Forelimb muscle (tissue), 1 donor: ENCODE data around the gene HTT. TPM values are rescaled to one million over a fixed set of nuclear protein-coding genes. Genes with fewer than 3 reads are reported as not detected.

ENCODE experiments used
- DNase-seq: peaks from one replicate; pipeline ENCODE4 v3.0.0-alpha.2; 2013; ENCODE audit warnings: low read depth
- polyA plus RNA-seq: library from polyadenylated mRNA; unstranded; fragments of 120-200 nt; gene quantifications from one replicate; pipeline ENCODE4 v1.2.1, GENCODE V29; 2013; ENCODE audit not compliant: insufficient read length

Gene HTT
- polyA plus RNA-seq, 1 donor = 21.1 TPM

DNA sequence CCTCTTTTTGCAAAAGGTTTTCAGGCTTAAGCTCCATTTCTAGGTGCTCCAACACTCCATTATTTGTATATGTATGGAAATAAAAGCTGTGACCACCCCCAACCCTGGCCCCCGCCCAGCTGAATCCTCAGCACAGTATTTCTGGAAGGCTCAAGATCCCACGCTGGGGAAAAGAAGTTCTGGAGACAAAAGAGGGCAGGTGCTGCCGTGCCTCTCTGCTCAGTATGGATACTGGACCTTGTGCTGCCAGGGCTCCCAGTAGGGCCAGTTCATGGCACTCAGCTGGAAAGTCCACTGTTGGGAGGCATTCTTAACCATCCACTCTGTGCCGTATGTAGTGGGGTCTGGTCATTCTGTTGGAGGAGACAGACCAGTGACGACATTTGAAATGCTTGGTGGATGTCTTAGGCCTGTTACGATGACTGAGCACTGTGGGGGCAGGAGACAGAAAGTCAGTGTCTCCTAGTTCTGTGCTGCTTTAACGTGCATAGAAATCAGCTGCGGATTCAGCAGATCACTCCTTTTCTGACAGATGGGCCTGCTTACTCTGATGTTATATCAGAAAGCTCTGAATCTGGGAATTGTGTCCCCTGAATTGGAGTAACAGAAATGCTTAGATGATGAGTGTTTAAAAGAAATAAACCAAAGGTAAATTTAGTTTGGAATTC is 126.1 kb downstream of the HTT start:
- no peak for DNase-seq

DNA sequence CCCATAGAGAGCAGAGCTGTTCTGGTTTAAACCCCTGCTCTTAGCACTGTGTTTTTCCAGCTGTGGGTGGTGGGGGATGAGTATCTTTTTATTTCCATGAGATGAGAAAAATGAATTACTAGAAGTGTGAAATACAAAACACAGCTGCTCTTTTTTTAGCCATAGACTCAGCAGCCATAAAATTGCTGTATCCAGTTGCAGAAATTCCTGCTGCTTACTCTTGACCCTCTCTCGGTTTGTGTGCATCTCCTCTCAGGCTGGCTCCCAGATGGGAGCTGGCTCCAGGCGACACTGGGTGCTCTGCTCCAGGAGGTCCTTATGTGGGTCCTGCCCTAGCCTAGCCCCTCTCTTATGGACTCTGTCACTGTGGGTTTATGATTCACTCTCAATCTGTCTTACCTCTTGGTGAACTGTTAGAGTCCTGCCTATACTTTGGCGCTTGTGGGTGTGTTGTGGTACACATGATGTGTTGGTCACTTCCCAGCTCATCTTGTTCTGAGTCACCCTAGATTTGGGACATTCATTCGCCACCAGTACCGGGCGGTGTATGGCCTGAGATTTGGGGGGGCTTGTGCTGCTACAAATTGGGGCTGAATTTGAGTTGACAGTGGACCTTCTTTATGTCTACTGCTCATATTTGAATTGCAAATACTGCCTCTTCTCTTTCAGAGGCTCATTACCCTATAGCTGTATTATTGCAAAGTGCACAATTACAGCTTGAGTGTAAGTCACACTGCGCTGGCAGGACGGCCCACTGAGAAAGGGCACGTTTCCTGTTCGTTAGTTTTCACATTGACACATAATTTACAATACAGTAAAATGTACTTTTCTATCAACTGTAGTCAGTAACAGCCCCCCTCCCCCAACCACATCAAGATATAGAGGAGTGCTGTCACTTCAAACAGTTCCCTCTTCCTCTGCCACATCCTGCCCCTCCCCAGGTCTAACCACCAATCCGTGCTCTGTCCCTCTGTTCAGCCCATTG is 127.5 kb downstream of the HTT start:
- no peak for DNase-seq

DNA sequence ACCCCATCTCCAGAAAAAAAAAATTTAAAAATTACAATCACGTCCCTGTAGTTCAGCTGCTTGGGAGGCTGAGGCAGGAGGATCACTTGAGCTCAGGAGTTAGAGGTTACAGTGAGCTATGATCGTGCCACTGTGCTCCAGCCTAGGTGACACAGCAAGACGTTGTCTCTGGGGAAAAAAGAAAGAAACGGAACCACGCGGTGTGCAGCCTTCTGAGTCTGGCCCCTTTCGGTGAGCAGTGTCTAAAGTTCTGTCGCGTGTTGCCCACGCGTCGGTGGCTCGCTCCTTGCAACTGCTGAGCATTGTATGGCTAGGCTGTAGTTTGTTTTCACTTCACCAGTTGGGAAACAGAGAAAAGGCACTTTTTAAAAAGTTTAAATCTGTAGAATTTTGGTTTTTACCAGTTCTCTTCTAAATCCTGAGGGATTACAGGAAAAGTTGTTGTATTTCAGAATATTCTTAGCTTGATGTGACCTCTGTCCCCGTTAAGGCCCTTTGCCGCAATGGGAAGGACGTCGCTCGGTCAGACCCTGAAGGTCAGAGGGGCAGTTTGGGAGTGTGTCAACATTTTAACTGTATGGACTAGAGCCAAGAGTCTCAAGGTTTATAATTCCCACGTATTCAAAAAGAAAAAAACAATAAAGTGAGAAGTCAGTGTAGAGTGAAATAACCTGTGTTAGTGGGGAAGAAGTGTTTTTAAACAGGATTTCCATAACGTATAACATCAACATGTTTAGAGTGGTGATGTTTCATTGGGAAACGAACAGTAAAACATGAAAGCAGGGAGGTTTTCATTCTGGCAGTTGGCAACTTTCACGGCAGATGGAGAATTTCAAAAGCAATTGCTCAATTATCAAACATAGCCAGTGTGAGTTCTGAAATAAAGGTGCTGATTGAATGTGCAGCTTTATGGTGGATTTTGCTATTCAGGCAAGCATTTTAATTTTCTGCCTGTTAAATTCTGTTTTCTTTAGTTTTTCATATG is 128.6 kb downstream of the HTT start:
- DNase-seq = no peak

DNA sequence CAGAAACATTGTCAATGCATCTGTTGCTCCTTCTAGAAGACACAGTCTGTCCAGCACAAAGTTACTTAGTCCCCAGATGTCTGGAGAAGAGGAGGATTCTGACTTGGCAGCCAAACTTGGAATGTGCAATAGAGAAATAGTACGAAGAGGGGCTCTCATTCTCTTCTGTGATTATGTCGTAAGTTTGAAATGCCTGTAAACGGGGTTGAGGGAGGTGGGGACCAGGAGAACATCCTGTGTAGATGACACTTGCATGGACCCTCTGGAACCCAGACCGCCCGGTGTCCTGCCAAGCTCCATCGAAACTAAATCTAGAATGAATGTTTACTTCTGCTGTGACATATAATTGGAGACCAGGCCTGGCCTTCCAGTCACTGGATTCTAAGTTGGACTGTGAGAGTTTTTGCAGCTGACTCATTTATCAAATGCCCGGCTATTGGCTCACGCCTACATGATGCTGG is 129.5 kb downstream of the HTT start:
- no peak for DNase-seq

DNA sequence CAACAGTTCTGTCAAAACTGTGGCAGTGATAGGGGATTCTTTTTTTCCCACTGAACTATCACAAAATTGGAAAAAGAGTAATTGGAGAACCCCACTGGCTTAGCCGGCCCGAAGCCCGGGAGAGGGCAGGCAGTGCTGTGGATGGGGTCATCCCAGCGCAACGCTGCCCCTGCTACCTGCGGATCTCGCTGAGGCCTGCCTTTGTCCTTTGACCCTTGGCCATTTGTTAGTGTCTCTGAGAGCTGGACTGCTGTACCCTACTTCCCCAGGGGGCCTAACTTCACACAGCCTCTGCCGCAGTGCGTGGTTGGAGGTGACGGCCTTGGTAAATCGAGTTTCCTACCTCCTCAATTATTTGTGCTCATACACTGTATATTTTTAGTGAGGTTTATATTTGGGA is 131.5 kb downstream of the HTT start:
- DNase-seq = no peak

DNA sequence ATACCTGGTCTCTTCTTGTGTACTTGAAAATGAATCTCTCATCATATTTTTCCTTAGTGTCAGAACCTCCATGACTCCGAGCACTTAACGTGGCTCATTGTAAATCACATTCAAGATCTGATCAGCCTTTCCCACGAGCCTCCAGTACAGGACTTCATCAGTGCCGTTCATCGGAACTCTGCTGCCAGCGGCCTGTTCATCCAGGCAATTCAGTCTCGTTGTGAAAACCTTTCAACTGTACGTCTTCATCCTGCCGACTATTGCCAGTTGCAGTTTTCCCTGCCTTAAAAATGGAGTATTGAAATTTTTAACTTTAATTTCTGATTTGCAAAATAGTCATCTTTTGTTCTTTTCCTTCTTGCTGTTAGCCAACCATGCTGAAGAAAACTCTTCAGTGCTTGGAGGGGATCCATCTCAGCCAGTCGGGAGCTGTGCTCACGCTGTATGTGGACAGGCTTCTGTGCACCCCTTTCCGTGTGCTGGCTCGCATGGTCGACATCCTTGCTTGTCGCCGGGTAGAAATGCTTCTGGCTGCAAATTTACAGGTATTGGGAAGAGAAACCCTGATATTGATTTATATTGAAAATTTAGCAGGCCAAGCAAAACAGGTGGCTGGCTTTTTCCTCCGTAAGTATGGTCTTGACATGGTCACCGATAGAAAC is 132.1 kb downstream of the HTT start:
- no peak for DNase-seq

DNA sequence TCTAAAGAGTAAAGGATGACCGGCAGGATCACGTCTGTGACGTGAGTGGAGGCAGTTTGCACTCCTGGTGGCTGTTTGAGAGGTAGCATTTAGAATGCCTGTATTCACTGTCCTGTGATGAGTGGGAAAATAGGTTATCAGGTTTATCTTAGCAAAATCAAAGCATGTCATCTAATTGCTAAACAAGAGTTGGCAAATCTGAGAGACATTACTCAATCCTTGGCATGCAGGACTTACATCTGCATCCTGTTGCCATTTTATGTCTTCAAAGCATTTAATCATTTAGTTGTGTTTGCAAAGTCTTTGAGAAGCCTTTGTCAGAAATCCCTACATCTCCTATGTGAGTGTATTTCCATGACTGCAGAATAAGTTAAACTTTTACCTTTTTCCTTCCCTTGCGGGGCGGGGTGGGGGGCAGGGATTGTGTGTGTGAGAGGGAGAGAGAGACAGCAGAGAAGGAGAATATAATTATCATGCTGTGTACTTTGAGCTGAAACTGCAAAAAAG is 133.1 kb downstream of the HTT start:
- DNase-seq = no peak

DNA sequence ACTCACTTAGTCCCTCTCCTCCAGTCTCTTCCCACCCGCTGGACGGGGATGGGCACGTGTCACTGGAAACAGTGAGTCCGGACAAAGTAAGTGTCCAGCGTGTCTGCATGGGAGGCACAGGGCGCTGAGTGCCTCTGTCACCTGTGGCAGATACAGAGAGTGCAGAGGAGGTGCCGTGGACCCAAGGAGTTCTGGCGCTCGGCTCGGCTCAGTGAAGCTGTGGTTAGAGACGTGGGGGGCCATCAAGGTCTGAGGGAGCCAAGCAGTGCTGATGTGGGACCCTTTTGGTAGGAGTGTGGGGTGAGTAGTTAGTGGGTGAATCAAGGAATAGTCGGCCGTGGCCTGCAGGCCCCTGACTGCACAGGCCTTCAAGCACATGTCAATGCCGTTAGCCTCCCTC is 134.3 kb downstream of the HTT start:
- DNase-seq = no peak

DNA sequence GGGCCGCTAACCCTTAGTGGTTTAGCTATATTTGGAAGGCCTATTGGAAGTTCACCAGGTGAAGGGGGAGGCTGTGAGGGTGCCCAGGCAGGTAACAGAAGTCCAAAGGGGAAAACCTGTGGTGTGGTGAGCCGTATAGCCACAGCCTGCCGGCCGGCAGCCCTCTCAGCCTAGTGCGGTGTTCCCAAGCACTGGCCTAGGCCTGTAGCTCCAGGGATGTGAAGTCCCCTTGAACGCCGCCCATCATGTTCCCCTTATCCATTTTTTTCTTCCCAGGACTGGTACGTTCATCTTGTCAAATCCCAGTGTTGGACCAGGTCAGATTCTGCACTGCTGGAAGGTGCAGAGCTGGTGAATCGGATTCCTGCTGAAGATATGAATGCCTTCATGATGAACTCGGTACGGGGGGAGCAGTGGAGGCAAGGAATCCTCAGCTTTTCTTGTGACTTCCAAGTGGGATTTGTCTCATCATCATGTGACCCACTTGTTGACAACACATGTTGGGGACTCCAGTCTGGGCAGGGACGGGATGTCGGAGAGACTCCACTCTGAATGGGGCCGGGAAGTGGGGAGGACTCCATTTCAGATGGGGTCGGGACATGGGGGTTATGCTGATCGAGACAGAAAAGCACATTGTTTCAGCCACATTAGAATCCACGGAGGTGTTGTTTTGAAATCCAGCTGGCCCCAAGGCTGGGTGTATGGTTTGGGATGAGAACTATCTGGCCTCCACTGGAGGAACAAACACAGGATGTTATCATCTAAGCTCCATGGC is 135.3 kb downstream of the HTT start:
- no peak for DNase-seq

DNA sequence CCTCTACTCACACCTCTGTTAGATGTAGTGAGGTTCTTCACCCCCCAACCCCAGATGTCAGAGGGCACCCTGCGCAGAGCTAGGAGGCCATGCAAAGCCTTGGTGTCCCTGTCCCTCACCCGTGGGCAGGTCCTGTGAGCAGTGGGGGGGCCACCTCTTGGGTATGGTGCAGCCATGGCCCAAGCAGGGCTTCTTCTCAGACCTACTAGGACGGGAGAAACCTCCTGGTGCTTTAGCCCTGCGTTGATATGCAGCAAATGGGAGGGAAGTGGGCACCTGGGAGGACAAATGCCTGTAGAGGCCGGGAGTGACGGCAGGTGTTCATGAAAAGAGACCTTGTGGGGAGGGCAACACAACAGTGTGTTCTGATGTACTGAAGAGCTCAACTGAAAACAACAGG is 136.0 kb downstream of the HTT start:
- DNase-seq = no peak

DNA sequence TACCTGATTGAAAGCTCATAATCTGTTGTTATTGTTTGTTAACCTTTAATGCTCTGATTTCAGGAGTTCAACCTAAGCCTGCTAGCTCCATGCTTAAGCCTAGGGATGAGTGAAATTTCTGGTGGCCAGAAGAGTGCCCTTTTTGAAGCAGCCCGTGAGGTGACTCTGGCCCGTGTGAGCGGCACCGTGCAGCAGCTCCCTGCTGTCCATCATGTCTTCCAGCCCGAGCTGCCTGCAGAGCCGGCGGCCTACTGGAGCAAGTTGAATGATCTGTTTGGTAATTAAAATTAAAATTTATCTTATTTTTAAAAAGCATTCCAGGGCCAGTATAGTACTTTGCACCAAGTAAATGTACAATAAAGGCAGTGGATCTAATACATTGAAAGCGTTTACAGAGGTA is 137.4 kb downstream of the HTT start:
- DNase-seq = no peak

DNA sequence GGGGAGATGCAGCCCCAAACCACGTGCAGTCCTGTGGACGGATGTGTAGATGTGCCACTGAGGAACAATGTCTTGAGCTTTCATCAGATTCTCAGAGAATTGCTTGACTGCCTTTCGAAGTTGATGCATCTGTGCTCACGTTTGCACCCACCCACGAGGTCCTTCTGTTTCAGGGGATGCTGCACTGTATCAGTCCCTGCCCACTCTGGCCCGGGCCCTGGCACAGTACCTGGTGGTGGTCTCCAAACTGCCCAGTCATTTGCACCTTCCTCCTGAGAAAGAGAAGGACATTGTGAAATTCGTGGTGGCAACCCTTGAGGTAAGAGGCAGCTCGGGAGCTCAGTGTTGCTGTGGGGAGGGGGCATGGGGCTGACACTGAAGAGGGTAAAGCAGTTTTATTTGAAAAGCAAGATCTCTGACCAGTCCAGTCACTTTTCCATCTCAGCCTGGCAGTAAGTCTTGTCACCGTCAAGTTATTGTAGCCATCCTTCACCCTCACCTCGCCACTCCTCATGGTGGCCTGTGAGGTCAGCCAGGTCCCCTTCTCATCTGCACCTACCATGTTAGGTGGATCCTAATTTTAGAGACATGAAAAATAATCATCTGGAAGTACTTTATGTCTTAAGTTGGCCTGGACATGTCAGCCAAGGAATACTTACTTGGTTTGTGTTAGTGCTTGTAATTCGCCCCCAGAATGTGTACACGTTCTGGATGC is 138.1 kb downstream of the HTT start:
- DNase-seq = no peak

DNA sequence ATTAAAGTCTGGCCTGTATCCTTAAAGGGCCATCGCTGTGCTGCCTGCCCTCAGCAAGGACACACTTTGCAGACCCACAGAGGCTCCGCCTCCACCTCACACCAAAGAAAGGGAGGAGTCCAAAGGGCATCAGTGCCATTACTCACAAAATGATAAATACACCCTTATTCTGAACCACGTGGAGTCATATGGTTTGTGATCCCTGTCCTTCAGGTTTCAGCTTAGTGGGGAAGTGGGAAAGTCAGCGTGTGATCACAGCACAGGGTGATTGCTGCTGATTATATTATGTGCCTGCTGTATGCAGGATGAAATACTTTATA is 138.6 kb downstream of the HTT start:
- no peak for DNase-seq

DNA sequence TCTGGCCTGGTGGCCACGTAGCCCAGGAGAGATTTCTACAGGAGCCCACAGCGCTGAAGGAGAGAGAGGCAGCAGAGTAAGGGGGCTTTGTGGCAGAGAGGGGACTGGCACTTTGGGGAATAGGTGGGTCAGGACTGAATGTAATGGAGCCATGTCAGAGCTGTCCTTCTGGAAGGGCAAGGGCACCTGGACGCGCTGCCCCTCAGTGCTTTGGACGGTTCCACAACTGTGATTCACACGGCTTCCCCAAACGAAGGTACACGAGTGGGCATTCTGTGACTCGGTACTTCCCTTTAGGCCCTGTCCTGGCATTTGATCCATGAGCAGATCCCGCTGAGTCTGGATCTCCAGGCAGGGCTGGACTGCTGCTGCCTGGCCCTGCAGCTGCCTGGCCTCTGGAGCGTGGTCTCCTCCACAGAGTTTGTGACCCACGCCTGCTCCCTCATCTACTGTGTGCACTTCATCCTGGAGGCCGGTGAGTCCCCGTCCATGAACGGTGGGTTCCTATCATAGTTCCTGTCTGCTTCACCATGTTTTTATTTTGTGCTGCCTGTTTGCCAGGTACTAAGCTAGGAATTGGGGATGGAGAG is 139.3 kb downstream of the HTT start:
- no peak for DNase-seq

DNA sequence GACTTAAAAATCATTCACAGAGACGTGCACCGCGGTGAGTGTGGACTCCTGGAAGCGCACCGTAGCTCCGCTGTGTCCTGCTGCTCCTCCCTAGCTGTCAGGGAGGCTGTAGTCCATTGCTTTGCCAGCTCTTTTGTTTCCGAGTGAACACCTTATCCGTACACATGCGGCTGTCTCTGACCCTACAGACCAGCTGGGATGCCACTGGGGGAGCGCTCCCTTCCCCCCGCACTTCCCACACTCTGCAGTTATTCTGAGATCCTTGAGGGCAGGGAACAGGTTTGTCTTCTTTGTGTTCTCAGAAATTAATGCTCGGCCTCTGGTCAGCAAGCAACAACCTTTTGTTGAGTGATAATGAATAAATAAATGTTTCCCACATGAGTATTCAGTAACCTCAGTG is 140.8 kb downstream of the HTT start:
- no peak for DNase-seq

DNA sequence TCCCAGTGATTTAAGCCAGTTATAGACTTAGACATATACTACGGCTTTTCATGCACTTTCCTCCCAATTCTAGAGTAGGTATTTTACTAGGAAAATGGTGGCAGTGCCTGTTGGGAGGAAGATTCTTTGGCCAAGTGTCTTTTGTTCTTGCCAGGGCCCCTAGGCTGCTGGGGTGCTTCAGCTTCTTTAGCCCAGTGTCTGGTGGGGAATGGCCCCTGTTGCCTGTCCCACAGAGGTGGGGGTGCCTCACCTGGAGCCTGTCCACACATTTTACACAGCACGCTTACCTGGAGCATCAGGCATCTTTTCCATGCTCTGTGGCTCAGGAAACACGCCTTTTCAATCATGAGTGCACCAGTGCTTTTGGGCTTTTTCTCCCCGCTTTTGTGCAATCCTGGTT is 141.3 kb downstream of the HTT start:
- DNase-seq = no peak

DNA sequence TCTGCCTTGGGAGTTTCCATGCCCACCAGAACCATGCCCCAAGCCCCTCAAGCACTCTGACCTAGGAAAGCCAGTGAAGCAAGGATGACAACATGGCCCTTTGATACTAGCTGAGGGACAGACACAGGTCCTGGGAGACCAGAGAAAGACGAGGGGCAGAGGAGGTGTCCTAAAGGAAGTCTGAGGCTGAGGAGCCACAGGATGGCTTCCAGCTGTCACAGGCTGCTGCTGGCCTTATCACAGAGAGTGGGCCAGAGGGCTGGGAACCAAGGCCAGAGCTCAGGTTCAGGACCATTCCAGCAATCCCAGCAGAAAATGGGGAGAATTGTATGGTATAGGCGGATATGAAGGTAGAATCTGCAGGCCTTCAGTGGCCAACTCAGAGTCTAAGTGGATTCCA is 142.8 kb downstream of the HTT start:
- no peak for DNase-seq

DNA sequence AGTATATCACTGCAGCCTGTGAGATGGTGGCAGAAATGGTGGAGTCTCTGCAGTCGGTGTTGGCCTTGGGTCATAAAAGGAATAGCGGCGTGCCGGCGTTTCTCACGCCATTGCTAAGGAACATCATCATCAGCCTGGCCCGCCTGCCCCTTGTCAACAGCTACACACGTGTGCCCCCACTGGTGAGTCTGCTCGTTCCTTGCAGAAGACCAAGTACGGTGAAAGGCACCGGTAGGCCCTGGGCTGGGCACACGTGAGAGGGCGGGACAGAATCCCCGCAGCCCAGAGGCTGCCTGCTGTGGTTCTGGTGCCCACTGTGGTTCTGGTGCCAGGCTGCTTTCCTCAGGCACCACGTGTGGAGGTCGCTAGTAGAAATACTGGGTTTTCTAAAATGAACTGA is 143.3 kb downstream of the HTT start:
- no peak for DNase-seq
